Activated T-cell treated with anti-CD3 and anti-CD28 coated beads, Interleukin-2, amount 50 U/mL, for 4 hours (primary cell): ENCODE results near the gene PTPRT. TPM values are rescaled to one million over a fixed set of nuclear protein-coding genes. Genes with fewer than 3 reads are reported as not detected.
"Not testable (repeated sequence)": the region's sequence is repeated elsewhere in the genome, so short reads cannot be mapped to it uniquely, and the experiment has no call there.

ENCODE experiments used
- ATAC-seq, 2 donors: fragments of 200-7000 bp; cut with Tn5 transposase; one replicate each; pipeline ENCODE4 v1.10.0; 2021
- DNase-seq: peaks from one replicate; pipeline ENCODE4 v3.0.0-alpha.2; 2020
- H3K27me3 Mint-ChIP-seq: one replicate; pipeline ENCODE4 v1.8.0; 2021; ENCODE audit warnings: low read depth, mixed read lengths
- H3K36me3 Mint-ChIP-seq: one replicate; pipeline ENCODE4 v1.8.0; 2022; ENCODE audit warnings: mixed read lengths; ENCODE audit not compliant: insufficient read depth
- H3K4me1 Mint-ChIP-seq: one replicate; pipeline ENCODE4 v1.8.0; 2021; ENCODE audit warnings: low read depth, mixed read lengths
- H3K4me3 Mint-ChIP-seq: one replicate; pipeline ENCODE4 v1.8.0; 2021; ENCODE audit warnings: mild to moderate bottlenecking, moderate library complexity, mixed read lengths
- H3K9me3 Mint-ChIP-seq: one replicate; pipeline ENCODE4 v1.8.0; 2021; ENCODE audit warnings: mixed read lengths
- total RNA-seq, 3 donors: library from RNA; stranded (reverse); gene quantifications; one replicate each; pipeline ENCODE4 v1.2.1, GENCODE V29; 2021

PTPRT gene
- total RNA-seq, 3 donors from 2014 or later, result not detected

- Mint-ChIP-seq H3K4me3 (no peak overlapping the region), H3K4me1 (no peaks in the 10 kb centered on the region), H3K9me3 (no peaks in the 10 kb centered on the region), H3K36me3 (no peaks in the 10 kb centered on the region), H3K27me3 (peaks cover 3% of the 10 kb centered on the region)
- DNase-seq (no peak), ATAC-seq (no peak)
Observed at GRCh38 chr20:43167615-43168014, 22.1 kb downstream of the PTPRT start.

DNA sequence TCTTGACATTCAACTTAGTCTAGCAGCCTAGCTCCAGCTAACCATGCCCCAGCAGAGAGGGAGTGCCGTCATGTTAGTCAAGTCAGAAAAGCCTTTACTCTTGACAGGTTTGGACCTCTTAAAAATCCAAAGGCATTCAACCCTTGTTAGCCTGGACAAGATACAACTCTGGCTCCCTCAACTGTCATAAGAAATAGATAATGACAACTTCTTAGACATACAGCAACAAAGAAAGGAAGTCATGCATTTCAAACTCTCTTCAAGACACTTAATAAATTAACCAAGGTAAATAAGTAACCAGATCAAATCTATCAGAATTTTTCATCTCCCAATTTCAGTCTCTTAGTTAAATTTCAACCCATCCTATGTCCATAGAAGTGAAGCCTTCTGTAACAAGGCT lies 22.7 kb downstream of the PTPRT start:
- peaks cover 2% of the 10 kb centered on the region for H3K27me3 Mint-ChIP-seq
- H3K4me1 Mint-ChIP-seq, result no peaks in the 10 kb centered on the region
- no peaks in the 10 kb centered on the region for H3K36me3 Mint-ChIP-seq
- no peak overlapping the region for H3K4me3 Mint-ChIP-seq
- ATAC-seq (no peak), DNase-seq (no peak)
- no peaks in the 10 kb centered on the region for H3K9me3 Mint-ChIP-seq

GRCh38 chr20:43165611-43166010 lies 24.1 kb downstream of the PTPRT start:
- DNase-seq (no peak), ATAC-seq (no peak)
- no peak overlapping the region for H3K4me3 Mint-ChIP-seq
- H3K36me3 Mint-ChIP-seq, result no peaks in the 10 kb centered on the region
- no peaks in the 10 kb centered on the region for H3K27me3 Mint-ChIP-seq
- H3K4me1 Mint-ChIP-seq, result no peaks in the 10 kb centered on the region
- no peaks in the 10 kb centered on the region for H3K9me3 Mint-ChIP-seq

- H3K4me3 Mint-ChIP-seq, H3K36me3 Mint-ChIP-seq, DNase-seq, H3K9me3 Mint-ChIP-seq, ATAC-seq, H3K27me3 Mint-ChIP-seq, H3K4me1 Mint-ChIP-seq: not testable (repeated sequence)
Observed at GRCh38 chr20:43164736-43165135, 25.0 kb downstream of the PTPRT start.

GRCh38 chr20:43161716-43162115 lies 28.0 kb downstream of the PTPRT start:
- no peaks in the 10 kb centered on the region for H3K9me3 Mint-ChIP-seq
- ATAC-seq (no peak), DNase-seq (no peak)
- no peaks in the 10 kb centered on the region for H3K36me3 Mint-ChIP-seq
- no peak overlapping the region for H3K4me3 Mint-ChIP-seq
- no peaks in the 10 kb centered on the region for H3K4me1 Mint-ChIP-seq
- no peaks in the 10 kb centered on the region for H3K27me3 Mint-ChIP-seq

DNA sequence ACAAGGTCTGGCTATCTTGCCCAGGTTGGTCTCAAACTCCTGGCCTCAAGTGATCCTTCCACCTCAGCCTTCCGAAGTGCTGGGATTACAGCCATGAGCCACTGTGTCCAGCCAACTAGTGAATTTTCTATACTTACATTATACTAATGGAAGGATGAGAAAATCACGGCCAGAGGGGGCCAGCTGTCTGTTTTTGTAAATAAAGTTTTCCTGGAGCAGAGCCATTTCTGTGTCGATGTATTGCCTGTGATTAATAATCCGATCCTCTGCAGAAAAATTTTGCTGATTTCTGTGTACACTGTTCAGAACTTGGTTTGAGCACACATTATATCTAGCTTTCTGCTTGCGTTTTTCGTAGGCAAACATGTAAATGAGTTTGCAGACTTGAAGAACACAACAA lies 28.8 kb downstream of the PTPRT start:
- no peaks in the 10 kb centered on the region for H3K27me3 Mint-ChIP-seq
- no peak for ATAC-seq
- H3K36me3 Mint-ChIP-seq, result no peaks in the 10 kb centered on the region
- H3K4me1 Mint-ChIP-seq, result no peaks in the 10 kb centered on the region
- no peaks in the 10 kb centered on the region for H3K9me3 Mint-ChIP-seq
- DNase-seq, result no peak
- H3K4me3 Mint-ChIP-seq, result no peak overlapping the region

DNA sequence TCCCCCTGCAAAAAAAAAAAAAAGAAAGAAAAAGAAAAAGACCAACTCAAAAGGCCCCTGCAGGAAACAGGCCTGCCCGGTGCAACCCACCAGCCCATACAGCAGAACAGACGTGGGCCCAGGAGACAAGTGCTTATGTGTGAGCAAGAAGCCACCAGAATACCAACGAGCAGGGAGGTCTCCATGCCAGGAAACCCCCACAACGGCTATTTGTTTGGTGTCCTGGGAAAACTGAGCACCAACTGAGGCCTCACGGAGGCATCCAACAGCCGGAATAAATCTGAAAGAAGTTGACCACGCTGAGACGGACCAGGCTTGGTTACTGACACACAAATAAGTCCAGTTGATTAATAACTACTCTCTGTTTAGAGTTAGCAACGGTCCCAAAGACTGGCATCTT lies 29.7 kb downstream of the PTPRT start:
- no peak overlapping the region for H3K4me3 Mint-ChIP-seq
- H3K9me3 Mint-ChIP-seq, result no peaks in the 10 kb centered on the region
- no peaks in the 10 kb centered on the region for H3K36me3 Mint-ChIP-seq
- no peaks in the 10 kb centered on the region for H3K4me1 Mint-ChIP-seq
- ATAC-seq, result no peak
- no peak for DNase-seq
- H3K27me3 Mint-ChIP-seq, result no peaks in the 10 kb centered on the region

GRCh38 chr20:43155366-43156100 lies 34.2 kb downstream of the PTPRT start:
- no peaks in the 10 kb centered on the region for H3K9me3 Mint-ChIP-seq
- DNase-seq (no peak), ATAC-seq (no peak)
- no peak overlapping the region for H3K4me3 Mint-ChIP-seq
- H3K27me3 Mint-ChIP-seq, result peaks cover 2% of the 10 kb centered on the region
- H3K4me1 Mint-ChIP-seq, result no peaks in the 10 kb centered on the region
- no peaks in the 10 kb centered on the region for H3K36me3 Mint-ChIP-seq

DNA sequence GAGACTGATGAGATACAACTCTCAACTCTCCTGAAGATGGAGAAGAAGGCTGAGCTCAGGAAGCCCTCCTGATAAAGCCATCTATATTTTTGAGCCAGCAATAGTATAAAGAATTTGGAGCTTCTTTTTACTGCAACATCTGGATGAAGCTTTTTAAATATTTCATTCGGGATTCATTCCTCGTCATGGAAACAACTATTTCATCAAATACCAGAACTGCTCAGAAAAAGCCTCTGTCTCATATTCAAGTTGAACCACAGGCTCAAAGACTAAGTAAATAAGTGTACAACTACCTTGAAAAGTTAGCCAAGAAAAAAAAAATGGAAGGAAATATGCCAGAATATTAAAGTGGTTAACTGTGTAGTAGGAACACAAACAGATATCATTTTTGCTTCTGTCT lies 37.8 kb downstream of the PTPRT start:
- H3K4me3 Mint-ChIP-seq, result no peak overlapping the region
- H3K4me1 Mint-ChIP-seq, result no peaks in the 10 kb centered on the region
- DNase-seq, result no peak
- H3K27me3 Mint-ChIP-seq, result peaks cover 5% of the 10 kb centered on the region
- no peak for ATAC-seq
- H3K36me3 Mint-ChIP-seq, result no peaks in the 10 kb centered on the region
- no peaks in the 10 kb centered on the region for H3K9me3 Mint-ChIP-seq

DNA sequence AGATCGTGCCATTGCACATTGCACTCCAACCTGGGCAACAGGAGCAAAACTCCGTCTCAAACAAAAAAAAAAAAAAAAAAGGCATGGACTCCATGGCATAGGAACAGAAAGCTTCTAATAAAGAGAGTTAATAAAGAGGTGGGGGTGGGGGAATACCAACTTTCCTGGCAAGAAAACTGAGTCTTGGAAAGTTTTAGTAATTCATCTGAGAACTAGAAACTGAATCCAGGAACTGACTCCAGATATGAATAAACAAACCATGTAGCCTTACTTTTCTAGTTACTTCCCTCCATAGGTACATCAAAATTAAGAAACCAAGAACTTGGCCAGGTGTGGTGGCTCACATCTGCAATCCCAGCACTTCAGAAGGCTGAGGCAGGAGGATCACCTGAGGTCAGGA lies 38.5 kb downstream of the PTPRT start:
- DNase-seq (no peak), ATAC-seq (no peak)
- H3K36me3 Mint-ChIP-seq, result no peaks in the 10 kb centered on the region
- no peak overlapping the region for H3K4me3 Mint-ChIP-seq
- peaks cover 5% of the 10 kb centered on the region for H3K27me3 Mint-ChIP-seq
- H3K9me3 Mint-ChIP-seq, result no peaks in the 10 kb centered on the region
- H3K4me1 Mint-ChIP-seq, result no peaks in the 10 kb centered on the region

DNA sequence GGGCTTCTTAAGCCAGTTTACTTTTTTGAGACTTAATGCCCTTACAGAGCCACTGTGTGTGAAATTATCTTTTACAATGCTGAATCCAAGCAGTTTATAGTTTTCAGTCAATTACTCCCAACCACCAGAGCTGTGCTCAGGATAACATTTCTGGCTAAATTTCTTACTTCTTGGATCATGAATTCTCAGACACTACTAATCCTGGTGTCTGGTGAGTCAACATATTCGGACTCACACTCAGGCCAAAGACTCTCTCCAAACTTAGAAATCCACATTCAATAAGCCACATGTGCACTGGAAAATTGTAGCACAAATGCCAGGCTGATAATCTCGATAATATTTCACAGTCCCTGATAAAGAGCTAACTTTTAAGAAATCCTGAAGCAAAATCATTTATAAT lies 49.0 kb downstream of the PTPRT start:
- H3K4me1 Mint-ChIP-seq, result no peaks in the 10 kb centered on the region
- H3K27me3 Mint-ChIP-seq, result no peaks in the 10 kb centered on the region
- no peak for ATAC-seq
- H3K36me3 Mint-ChIP-seq, result no peaks in the 10 kb centered on the region
- no peak overlapping the region for H3K4me3 Mint-ChIP-seq
- no peak for DNase-seq
- H3K9me3 Mint-ChIP-seq, result no peaks in the 10 kb centered on the region

DNA sequence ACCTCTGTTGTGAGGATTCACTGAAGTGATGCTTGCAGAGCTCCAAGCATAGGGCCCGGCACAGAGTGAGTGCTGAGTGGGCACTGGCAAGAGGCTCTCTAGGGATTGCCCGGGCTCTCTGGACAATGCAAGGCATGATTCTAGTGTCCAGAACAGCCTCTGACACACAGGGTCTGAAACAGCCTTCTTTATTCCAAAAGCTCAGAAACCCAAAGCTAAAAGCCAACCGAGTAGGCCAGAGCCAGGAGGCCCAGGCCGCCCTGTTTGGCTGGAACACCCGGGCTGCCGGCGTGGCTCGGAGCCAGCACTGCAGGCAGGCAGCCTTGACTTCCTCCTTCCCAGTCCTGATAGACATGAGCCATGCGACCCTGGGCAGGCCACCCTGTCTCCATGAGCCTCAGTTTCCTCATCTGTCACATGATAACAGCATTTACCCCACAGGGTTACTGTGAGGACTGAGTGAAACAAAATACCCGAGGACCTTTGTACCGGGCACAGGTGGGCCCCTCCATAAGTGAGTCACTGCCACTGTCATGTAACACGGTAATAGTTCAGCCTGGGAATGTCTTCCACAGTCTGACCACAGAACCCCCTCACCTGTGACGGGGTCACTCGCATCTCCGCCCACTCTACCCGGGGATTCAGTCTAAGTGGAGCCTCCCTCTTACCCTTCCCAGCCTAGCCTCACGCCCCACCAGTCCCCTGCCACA lies 51.5 kb downstream of the PTPRT start:
- no peak for ATAC-seq
- Mint-ChIP-seq H3K4me3 (no peak overlapping the region), H3K27me3 (peaks cover 2% of the 10 kb centered on the region), H3K9me3 (no peaks in the 10 kb centered on the region), H3K36me3 (no peaks in the 10 kb centered on the region), H3K4me1 (no peaks in the 10 kb centered on the region)
- no peak for DNase-seq

GRCh38 chr20:43137160-43137559 lies 52.5 kb downstream of the PTPRT start:
- peaks cover 2% of the 10 kb centered on the region for H3K27me3 Mint-ChIP-seq
- no peaks in the 10 kb centered on the region for H3K4me1 Mint-ChIP-seq
- no peaks in the 10 kb centered on the region for H3K36me3 Mint-ChIP-seq
- no peaks in the 10 kb centered on the region for H3K9me3 Mint-ChIP-seq
- DNase-seq (no peak), ATAC-seq (no peak)
- no peak overlapping the region for H3K4me3 Mint-ChIP-seq

- Mint-ChIP-seq H3K4me3 (no peak overlapping the region), H3K36me3 (peaks cover 1% of the 10 kb centered on the region), H3K4me1 (no peaks in the 10 kb centered on the region), H3K27me3 (peaks cover 5% of the 10 kb centered on the region), H3K9me3 (no peaks in the 10 kb centered on the region)
- no peak for DNase-seq
- ATAC-seq, result no peak
Observed at GRCh38 chr20:43124241-43124640, 65.5 kb downstream of the PTPRT start.

DNA sequence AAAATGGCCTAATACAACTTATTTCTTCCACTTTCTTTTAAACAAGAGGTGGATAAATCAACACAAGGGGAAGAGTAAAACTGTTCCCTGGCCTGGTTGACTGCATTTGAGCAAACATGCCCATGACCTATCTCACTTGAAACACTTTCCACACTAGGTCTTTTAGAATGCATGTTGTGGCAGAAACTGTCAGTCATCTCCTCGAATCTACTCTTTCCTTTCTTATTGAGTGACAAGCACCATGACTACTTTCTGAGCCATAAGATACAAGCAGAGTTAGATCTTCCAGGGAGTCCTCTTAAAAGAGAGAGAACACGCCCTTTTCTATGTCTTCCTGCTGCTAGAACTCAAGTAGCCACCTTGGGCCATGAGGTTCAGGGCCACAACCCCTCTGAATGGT lies 66.5 kb downstream of the PTPRT start:
- peaks cover 5% of the 10 kb centered on the region for H3K27me3 Mint-ChIP-seq
- DNase-seq (no peak), ATAC-seq (no peak)
- no peak overlapping the region for H3K4me3 Mint-ChIP-seq
- H3K36me3 Mint-ChIP-seq, result peaks cover 1% of the 10 kb centered on the region
- no peaks in the 10 kb centered on the region for H3K4me1 Mint-ChIP-seq
- H3K9me3 Mint-ChIP-seq, result no peaks in the 10 kb centered on the region
